Endothelial cell of umbilical vein (primary cell): Measurements from ENCODE around the gene JARID2. TPM values are rescaled to one million over a fixed set of nuclear protein-coding genes. Genes with fewer than 3 reads are reported as not detected.

Experiments
- BruUV-seq: library from RNA; stranded (reverse); fragments of 400-500 nt; replicated peaks from 2 replicates; lab custom pipeline; 2021; lab: Mats Ljungman, UMichigan
- CTCF ChIA-PET: fragments of 300-600, 350-600 bp; sonication (Branson Sonifier 250); formaldehyde crosslinking; loops from one replicate; lab custom pipeline; 2021; ENCODE audit warnings: antibody characterized with exemption, inconsistent platforms; lab: Charles Lee
- POLR2A ChIA-PET: fragments of 300-600, 350-600 bp; sonication (Branson Sonifier 250); formaldehyde crosslinking; loops from one replicate; lab custom pipeline; 2021; ENCODE audit warnings: antibody characterized with exemption, inconsistent platforms; lab: Charles Lee
- DNase-seq: peaks from one replicate; pipeline ENCODE4 v3.0.0-alpha.2; 2011; ENCODE audit warnings: low read depth, low spot score
- FAIRE-seq: peaks from 2 replicates; lab custom pipeline; 2011; peaks lifted over from hg19 to GRCh38; lab: Jason Lieb, UNC
- H2AFZ ChIP-seq: 2 replicates; pipeline ENCODE4 v1.6.0; 2012; ENCODE audit warnings: low read depth, low read length, control low read depth, inconsistent platforms
- H3K27ac ChIP-seq: 2 replicates; pipeline ENCODE4 v1.5.1; 2011; ENCODE audit warnings: low read depth, mild to moderate bottlenecking, control low read depth, low read length, moderate library complexity; ENCODE audit not compliant: insufficient read depth
- H3K27me3 ChIP-seq, 2 experiments: 2 replicates each; pipeline versions ENCODE4 v1.6.0 to v1.6.1; 2011; ENCODE audit warnings: low read length in 2 of 2, mixed read lengths in 1 of 2; ENCODE audit not compliant: control insufficient read depth in 2 of 2, insufficient read depth in 2 of 2
- H3K36me3 ChIP-seq, 2 experiments: 2 replicates in 1 of 2; 3 replicates in 1 of 2; pipeline ENCODE4 v1.5.1; 2011; ENCODE audit warnings: low read length in 2 of 2, mild to moderate bottlenecking in 1 of 2, moderate library complexity in 1 of 2; ENCODE audit not compliant: control insufficient read depth in 2 of 2, insufficient read depth in 2 of 2; ENCODE audit errors: extremely low read depth in 1 of 2
- H3K4me1 ChIP-seq: 3 replicates; pipeline ENCODE4 v1.5.1; 2011; ENCODE audit warnings: mild to moderate bottlenecking, low read length; ENCODE audit not compliant: control insufficient read depth, insufficient read depth; ENCODE audit errors: extremely low read depth
- H3K4me2 ChIP-seq: 2 replicates; pipeline ENCODE4 v1.6.1; 2011; ENCODE audit warnings: low read length, control low read depth, mixed read lengths; ENCODE audit not compliant: insufficient read depth
- H3K4me3 ChIP-seq, 3 experiments: fragments of 200-600 bp in 1 of 3; sonication (generic), shearing (Covaris generic) in 1 of 3; replicated peaks in 1 of 3; 2 replicates each; pipeline ENCODE4 v1.5.1; 2011 to 2016; ENCODE audit warnings: control low read depth in 3 of 3, low read length in 3 of 3, mild to moderate bottlenecking in 2 of 3, inconsistent platforms in 1 of 3, low read depth in 1 of 3, moderate library complexity in 1 of 3; ENCODE audit not compliant: insufficient read depth in 1 of 3
- H3K79me2 ChIP-seq: 2 replicates; pipeline ENCODE4 v1.6.0; 2012; ENCODE audit warnings: low read length, inconsistent platforms; ENCODE audit not compliant: control insufficient read depth, insufficient read depth
- H3K9ac ChIP-seq: replicated peaks from 2 replicates; pipeline ENCODE3; 2011; ENCODE audit warnings: low read length, control low read depth; ENCODE audit not compliant: insufficient read depth; ENCODE audit errors: extremely low read depth
- H3K9me1 ChIP-seq: replicated peaks from 3 replicates; pipeline ENCODE4 v1.6.0; 2011; ENCODE audit warnings: mild to moderate bottlenecking, low read length; ENCODE audit not compliant: control insufficient read depth, insufficient read depth; ENCODE audit errors: extremely low read depth
- H3K9me3 ChIP-seq: replicated peaks from 2 replicates; pipeline ENCODE4 v1.5.1; 2012; ENCODE audit warnings: low read length, inconsistent platforms; ENCODE audit not compliant: control insufficient read depth, insufficient read depth
- H4K20me1 ChIP-seq: replicated peaks from 2 replicates; pipeline ENCODE3; 2011; ENCODE audit warnings: mild to moderate bottlenecking, low read length; ENCODE audit not compliant: control insufficient read depth, insufficient read depth; ENCODE audit errors: extremely low read depth
- CTCF ChIP-seq, 2 donors: IDR thresholded peaks; 1 replicate in 1 of 2; 2 replicates in 1 of 2; pipeline ENCODE4 v1.5.1; 2011; ENCODE audit warnings: low read length in 2 of 2, mild to moderate bottlenecking in 2 of 2, moderate library complexity in 2 of 2, control low read depth in 1 of 2, inconsistent platforms in 1 of 2, low read depth in 1 of 2; ENCODE audit not compliant: insufficient read depth in 1 of 2; ENCODE audit errors: extremely low read depth in 1 of 2
- FOS ChIP-seq: IDR thresholded peaks from 2 replicates; pipeline ENCODE4 v1.6.1; 2011; ENCODE audit warnings: mild to moderate bottlenecking, low read length, moderate library complexity, borderline replicate concordance; ENCODE audit not compliant: insufficient read depth
- GATA2 ChIP-seq: IDR thresholded peaks from 2 replicates; pipeline ENCODE4 v1.7.0; 2011; ENCODE audit warnings: low read depth, mild to moderate bottlenecking, moderate library complexity, mixed read lengths, low read length; ENCODE audit not compliant: insufficient read length, insufficient read depth
- JUN ChIP-seq: IDR thresholded peaks from 2 replicates; pipeline ENCODE4 v1.6.1; 2011; ENCODE audit warnings: borderline replicate concordance, low read depth; ENCODE audit not compliant: insufficient read length, insufficient read depth
- MAX ChIP-seq: IDR thresholded peaks from 2 replicates; pipeline ENCODE4 v1.6.1; 2011; ENCODE audit not compliant: insufficient read depth, insufficient read length
- POLR2AphosphoS5 ChIP-seq: IDR thresholded peaks from 2 replicates; pipeline ENCODE4 v1.6.1; 2012; ENCODE audit warnings: low read depth, mild to moderate bottlenecking, control low read depth, low read length, moderate library complexity; ENCODE audit not compliant: insufficient read depth
- dilution Hi-C: fragments of 300-500 bp; cut with MboI; formaldehyde crosslinking; loops from one replicate; pipeline ENCODE4 v1.15.0; 2019; ENCODE audit warnings: low sequenced_read_pairs; ENCODE audit not compliant: extremely low pct_ligation_motif_present
- intact Hi-C: fragments of 100-400 bp; cut with micrococcal nuclease; formaldehyde crosslinking; loops from one replicate; pipeline ENCODE4 v1.10.0; 2022
- polyA plus RNA-seq, 4 experiments: library from polyadenylated mRNA; depleted of rRNA in 3 of 4; stranded (reverse) in 3 of 4; unstranded in 1 of 4; fragments of >200 nt; gene quantifications; 2 replicates each; pipeline versions ENCODE4 v1.2.1 to v1.2.3, GENCODE V29; 2011 to 2012; ENCODE audit warnings: missing spikeins in 1 of 4
- total RNA-seq: library from RNA; stranded (reverse); gene quantifications from 2 replicates; pipeline ENCODE4 v1.2.3, GENCODE V29; 2021

JARID2 gene
- total and polyA plus RNA-seq, 2 donors (not counting 3 experiments of a cell fraction or from before 2014, with no cell fraction given), result 2.9 to 10.6 TPM

DNA sequence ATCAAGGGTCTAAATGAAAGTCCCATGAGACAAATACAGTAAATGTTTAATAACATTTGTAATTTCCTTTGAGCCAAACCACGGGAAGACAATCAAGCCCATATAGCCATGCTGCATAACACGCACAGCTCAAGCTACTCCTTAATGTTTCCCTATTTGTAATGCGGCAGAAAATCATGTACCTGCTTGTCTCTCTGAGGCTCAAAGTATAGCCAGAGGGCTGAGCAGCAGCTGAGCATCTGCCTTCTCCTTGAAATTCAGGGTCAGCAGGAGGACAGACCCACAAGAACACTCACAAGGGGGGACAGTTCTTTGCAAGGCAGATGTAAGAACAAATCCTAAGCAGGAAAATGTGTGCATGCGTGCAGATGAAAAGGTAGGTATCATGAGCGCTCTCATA lies 45.8 kb upstream of the JARID2 start:
- intact Hi-C loops (no loop called here), dilution Hi-C loops (no loop called here)
- Histone ChIP-seq H3K9me3 (no peaks in the 10 kb centered on the region), H3K27ac (no peak overlapping the region), H3K79me2 (no peaks in the 10 kb centered on the region), H3K4me1 (no peaks in the 10 kb centered on the region), H3K4me2 (no peak overlapping the region), H3K36me3 (no peaks in the 10 kb centered on the region), H4K20me1 (no peaks in the 10 kb centered on the region), H3K9me1 (no peaks in the 10 kb centered on the region), H3K4me3 (no peak overlapping the region), H3K9ac (no peak overlapping the region), H3K27me3 (no peaks in the 10 kb centered on the region), H2AFZ (no peak overlapping the region)
- DNase-seq, result no peak
- BruUV-seq, result no TSS peak
- ChIA-PET CTCF (no interaction called here), POLR2A (no interaction called here)
- FAIRE-seq, result no peak
- TF ChIP-seq MAX (no peak), GATA2 (no peak), CTCF (IDR thresholded peaks at IDR 0.05; ENCODE audit: extremely low read depth in 1 of 2, insufficient read depth in 1 of 2, low read depth in 1 of 2, low read length in 2 of 2) (no peak), FOS (no peak), POLR2AphosphoS5 (no peak), JUN (no peak)
